Cardiac muscle cell (in vitro differentiated cells and primary cell): ENCODE data around the gene CSTPP1. TPM values are rescaled to one million over a fixed set of nuclear protein-coding genes. Genes with fewer than 3 reads are reported as not detected.

ENCODE experiments used
- DNase-seq, 2 donors: peaks; one replicate each; pipeline versions ENCODE4 v3.0.0 to v3.0.0-alpha.2; 2010 to 2017; ENCODE audit warnings: low read depth in 1 of 2, low spot score in 1 of 2
- H3K27ac ChIP-seq: fragments of 200-600 bp; sonication (generic); 2 replicates; pipeline ENCODE4 v1.5.1; 2016
- H3K27me3 ChIP-seq: fragments of 200-600 bp; sonication (generic); 2 replicates; pipeline ENCODE4 v1.6.0; 2016; ENCODE audit warnings: control low read depth
- H3K36me3 ChIP-seq: fragments of 200-600 bp; sonication (generic); 2 replicates; pipeline ENCODE4 v1.5.1; 2016; ENCODE audit warnings: control low read depth
- H3K4me1 ChIP-seq: fragments of 200-600 bp; sonication (generic); 2 replicates; pipeline ENCODE4 v1.8.1; 2017; ENCODE audit warnings: low read depth, mild to moderate bottlenecking, mixed run types
- H3K4me3 ChIP-seq: fragments of 200-600 bp; sonication (generic); 2 replicates; pipeline ENCODE4 v1.5.1; 2016; ENCODE audit warnings: mild to moderate bottlenecking
- H3K9me3 ChIP-seq: fragments of 200-600 bp; sonication (generic); 2 replicates; pipeline ENCODE4 v1.5.1; 2017; ENCODE audit warnings: low read depth, mild to moderate bottlenecking, control low read depth
- polyA plus RNA-seq: library from polyadenylated mRNA; unstranded; fragments of >200 nt; fragmentation: Nextera tagmentation; extraction: Ambion mirVana; gene quantifications from 2 replicates; pipeline ENCODE4 v1.2.1, GENCODE V29; 2016
- total RNA-seq: library from RNA; depleted of rRNA; stranded (reverse); fragments of >200 nt; gene quantifications from 2 replicates; pipeline ENCODE4 v1.2.3, GENCODE V29; 2016
- TF ChIP-seq, protein P1 (sequence below): IDR thresholded peaks from 2 replicates; pipeline ENCODE4 v1.5.1; 2012; ENCODE audit warnings: low read depth, mild to moderate bottlenecking, low read length

Gene CSTPP1
- total and polyA plus RNA-seq, 2 experiments from 2014 or later, result 46.4 to 81.6 TPM

DNA sequence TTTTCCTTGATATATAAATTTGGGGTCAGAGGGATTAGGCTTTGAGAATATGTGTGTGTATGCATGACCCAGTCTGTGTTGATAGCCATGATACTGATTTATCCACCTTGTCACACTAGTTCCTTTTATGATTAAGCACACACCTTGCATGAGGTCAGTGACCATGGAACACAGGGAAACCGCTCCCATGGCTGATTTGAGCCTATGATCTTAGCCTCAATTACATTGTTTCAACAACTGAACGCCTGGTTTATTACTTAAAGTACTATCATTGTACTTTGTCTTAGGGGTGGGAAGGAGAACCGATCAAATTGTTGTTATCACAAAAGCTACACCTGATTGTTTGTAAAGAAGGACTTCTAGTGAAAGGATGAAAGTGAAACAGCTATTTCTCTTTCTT lies 169.4 kb downstream of the CSTPP1 start:
- Histone ChIP-seq H3K4me1 (no peaks in the 10 kb centered on the region), H3K9me3 (no peaks in the 10 kb centered on the region), H3K4me3 (no peak overlapping the region), H3K27ac (no peak overlapping the region), H3K36me3 (no peaks in the 10 kb centered on the region), H3K27me3 (no peaks in the 10 kb centered on the region)
- TF ChIP-seq, protein P1, sequence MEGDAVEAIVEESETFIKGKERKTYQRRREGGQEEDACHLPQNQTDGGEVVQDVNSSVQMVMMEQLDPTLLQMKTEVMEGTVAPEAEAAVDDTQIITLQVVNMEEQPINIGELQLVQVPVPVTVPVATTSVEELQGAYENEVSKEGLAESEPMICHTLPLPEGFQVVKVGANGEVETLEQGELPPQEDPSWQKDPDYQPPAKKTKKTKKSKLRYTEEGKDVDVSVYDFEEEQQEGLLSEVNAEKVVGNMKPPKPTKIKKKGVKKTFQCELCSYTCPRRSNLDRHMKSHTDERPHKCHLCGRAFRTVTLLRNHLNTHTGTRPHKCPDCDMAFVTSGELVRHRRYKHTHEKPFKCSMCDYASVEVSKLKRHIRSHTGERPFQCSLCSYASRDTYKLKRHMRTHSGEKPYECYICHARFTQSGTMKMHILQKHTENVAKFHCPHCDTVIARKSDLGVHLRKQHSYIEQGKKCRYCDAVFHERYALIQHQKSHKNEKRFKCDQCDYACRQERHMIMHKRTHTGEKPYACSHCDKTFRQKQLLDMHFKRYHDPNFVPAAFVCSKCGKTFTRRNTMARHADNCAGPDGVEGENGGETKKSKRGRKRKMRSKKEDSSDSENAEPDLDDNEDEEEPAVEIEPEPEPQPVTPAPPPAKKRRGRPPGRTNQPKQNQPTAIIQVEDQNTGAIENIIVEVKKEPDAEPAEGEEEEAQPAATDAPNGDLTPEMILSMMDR, result no peak
- DNase-seq, result no peak

DNA sequence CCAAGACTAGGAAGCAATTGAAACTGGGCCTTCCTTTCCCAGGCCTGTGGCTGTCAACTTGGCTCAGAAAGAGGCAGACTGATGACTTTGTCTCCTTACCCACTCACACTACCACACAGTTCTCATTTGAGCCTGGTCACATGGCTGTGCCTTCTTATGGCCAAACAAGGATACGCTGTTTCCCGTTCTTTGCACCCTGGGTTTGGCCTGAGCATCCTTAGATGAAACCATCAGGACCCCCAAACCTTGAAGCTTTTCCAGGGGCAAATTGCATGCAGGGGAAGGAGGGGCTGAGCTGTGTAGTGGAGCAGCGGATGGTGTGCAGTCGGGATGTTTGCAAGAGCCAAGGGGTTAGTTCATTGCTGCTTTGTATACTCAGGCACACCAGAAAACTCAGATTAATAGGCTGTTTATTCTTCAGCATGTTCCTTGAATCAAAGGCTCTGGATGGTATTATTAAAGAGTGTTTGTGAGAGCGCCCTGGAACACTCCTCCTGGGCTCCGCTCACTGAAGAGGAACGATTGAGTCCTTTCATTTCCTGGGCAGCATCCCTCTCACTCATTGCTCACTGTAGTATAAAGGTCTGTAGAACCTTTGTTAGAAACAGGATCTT lies 170.3 kb downstream of the CSTPP1 start:
- no peak for DNase-seq
- Histone ChIP-seq H3K27ac (no peak overlapping the region), H3K4me3 (no peak overlapping the region), H3K27me3 (no peaks in the 10 kb centered on the region), H3K9me3 (no peaks in the 10 kb centered on the region), H3K36me3 (no peaks in the 10 kb centered on the region), H3K4me1 (no peaks in the 10 kb centered on the region)
- TF ChIP-seq, protein P1, result no peak

DNA sequence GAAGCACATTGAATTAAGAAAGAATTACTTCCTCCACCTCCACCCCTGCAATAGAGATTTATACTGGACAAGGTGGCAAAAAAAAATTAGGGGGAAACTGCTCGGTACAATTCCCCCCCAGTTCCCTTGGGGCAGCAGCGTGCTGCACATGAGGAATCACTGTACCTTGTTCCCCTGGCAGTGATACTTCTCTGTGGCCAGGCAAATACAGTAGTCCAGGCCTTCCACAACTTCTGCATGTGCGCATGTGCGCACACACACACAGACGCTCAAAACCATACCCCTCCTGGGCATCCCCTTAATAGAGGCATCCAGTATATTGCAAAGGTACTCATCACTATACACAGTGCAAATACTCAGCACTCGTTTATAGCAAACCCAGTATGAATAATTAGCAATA lies 171.2 kb downstream of the CSTPP1 start:
- no peak overlapping the region for H3K27ac ChIP-seq
- DNase-seq, result no peak
- H3K4me1 ChIP-seq, result no peaks in the 10 kb centered on the region

DNA sequence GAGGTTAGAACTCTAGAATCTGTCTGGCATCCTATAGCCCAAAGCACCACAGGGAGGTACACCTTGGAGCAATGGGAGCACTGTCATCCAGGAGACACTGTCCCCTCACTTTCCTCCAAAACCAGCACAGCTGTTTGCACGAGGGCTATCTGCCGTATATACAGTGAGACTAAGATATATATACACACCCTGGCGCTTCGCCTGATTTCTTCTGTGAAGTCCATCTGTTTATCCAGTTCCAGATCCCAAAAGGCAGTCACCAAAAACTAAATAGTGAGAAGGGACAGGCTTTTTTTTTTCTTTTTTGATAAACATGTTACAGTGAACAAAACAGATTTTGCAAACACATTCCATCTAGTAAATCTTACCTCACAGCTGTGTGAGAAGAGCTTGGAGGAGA lies 171.7 kb downstream of the CSTPP1 start:
- TF ChIP-seq, protein P1, result no peak
- Histone ChIP-seq H3K36me3 (no peaks in the 10 kb centered on the region), H3K27me3 (no peaks in the 10 kb centered on the region), H3K9me3 (no peaks in the 10 kb centered on the region), H3K27ac (no peak overlapping the region), H3K4me3 (no peak overlapping the region), H3K4me1 (no peaks in the 10 kb centered on the region)
- no peak for DNase-seq

More for the DNA sequence above, 171.2 kb downstream of the CSTPP1 start:
- no peak overlapping the region for H3K4me3 ChIP-seq
- H3K27me3 ChIP-seq, result no peaks in the 10 kb centered on the region
- TF ChIP-seq, protein P1, result no peak
- no peaks in the 10 kb centered on the region for H3K9me3 ChIP-seq
- H3K36me3 ChIP-seq, result no peaks in the 10 kb centered on the region

DNA sequence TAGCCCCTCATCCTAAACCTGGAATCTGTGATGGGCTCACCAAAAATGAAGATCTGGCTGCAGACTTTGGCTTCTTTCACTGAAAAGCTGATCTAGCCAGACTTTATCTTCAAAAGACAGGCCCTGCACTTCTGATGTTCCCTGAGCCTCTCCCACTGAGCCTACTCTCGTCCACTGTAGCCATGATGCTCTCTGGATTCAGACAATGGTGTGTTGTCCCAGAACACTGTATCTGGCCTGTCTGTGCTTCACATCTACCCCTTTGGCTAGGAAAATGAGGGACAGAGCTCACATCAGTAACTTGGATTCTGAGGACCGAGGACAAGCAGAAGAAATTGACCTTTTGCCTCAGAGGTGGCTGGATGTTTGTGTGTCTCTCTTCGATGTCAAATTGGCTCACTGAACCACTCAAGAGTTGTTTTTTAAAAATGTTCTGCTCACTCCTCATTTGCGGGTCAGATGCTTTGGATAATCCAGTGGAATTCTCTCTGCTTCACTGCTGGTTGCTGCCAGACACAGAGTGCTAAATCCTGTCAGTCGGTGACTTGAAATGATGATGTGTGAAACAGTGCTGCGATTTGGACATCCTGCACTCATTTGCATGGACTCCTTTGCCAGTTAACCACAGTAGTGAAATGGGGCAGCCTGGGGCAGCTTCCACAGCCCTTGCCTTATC lies 172.6 kb downstream of the CSTPP1 start:
- Histone ChIP-seq H3K4me3 (no peak overlapping the region), H3K9me3 (no peaks in the 10 kb centered on the region), H3K4me1 (no peaks in the 10 kb centered on the region), H3K27ac (no peak overlapping the region), H3K27me3 (no peaks in the 10 kb centered on the region), H3K36me3 (no peaks in the 10 kb centered on the region)
- TF ChIP-seq, protein P1, result no peak
- no peak for DNase-seq
